ENCODE results near the gene MAMDC2.

DNA sequence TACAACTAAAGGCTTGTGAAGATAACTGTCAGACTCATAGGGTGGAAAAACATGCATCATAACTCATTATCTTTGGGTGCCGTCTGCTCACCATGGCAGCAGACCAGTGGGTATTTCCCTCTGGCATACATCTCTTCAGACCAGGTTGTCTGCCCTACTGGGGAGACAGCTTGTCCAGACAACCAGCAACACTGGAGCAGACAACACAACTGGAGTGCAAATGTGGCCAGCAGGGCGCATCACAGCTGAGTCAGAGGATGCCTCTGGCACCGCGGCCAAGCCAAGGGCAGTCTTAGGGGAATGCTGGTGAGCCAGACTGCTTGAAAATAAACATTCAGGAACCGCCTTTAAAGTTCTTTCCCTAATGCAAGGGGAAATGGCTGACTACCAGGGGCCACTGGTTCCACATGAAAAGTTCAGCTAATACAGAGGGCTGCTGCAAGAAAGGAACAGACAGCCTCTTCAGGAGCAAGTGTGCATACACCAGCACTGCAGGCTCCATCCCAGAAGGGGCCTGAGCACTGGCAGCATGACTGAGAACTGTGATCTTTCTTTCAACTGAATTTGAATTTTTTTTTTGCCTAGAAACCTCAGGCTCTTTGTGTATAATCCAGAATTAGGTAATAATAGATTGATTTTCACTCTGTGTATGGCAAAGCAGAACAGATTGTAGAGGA lies 77.3 kb downstream of the MAMDC2 start:
- TF ChIP-seq POLR2A (IDR thresholded peaks at IDR 0.05), result no peak
- peak in 2 of 6 experiments; percentile 14 to 27 for TF ChIP-seq CTCF (IDR thresholded peaks at IDR 0.05)

All from adrenal gland (tissue), 5 donors.